Mesothelial cell of epicardium (in vitro differentiated cells): Measurements from ENCODE around the gene AFF3. TPM values are rescaled to one million over a fixed set of nuclear protein-coding genes. Genes with fewer than 3 reads are reported as not detected.

ENCODE experiments used
- DNase-seq, 2 experiments: peaks; one replicate each; pipeline ENCODE4 v3.0.0; 2021; ENCODE audit warnings: low spot score in 2 of 2; ENCODE audit not compliant: unreplicated experiment in 2 of 2
- H3K27ac Mint-ChIP-seq: 2 replicates; pipeline ENCODE4 v1.8.0; 2021; ENCODE audit warnings: mixed read lengths
- H3K27me3 Mint-ChIP-seq: 2 replicates; pipeline ENCODE4 v1.8.0; 2021; ENCODE audit warnings: low read depth, mixed read lengths
- H3K36me3 Mint-ChIP-seq: 2 replicates; pipeline ENCODE4 v1.8.0; 2021; ENCODE audit warnings: mixed read lengths
- H3K4me1 Mint-ChIP-seq: 2 replicates; pipeline ENCODE4 v1.8.0; 2021; ENCODE audit warnings: mixed read lengths
- H3K4me3 Mint-ChIP-seq: 2 replicates; pipeline ENCODE4 v1.8.0; 2021; ENCODE audit warnings: mild to moderate bottlenecking, moderate library complexity, mixed read lengths
- H3K9me3 Mint-ChIP-seq: 2 replicates; pipeline ENCODE4 v1.8.0; 2021; ENCODE audit warnings: mixed read lengths
- CTCF ChIP-seq: fragments of 200-600 bp; sonication (generic); IDR thresholded peaks from one replicate; pipeline ENCODE4 v1.5.0; 2021; ENCODE audit warnings: antibody characterized with exemption; ENCODE audit not compliant: unreplicated experiment
- total RNA-seq: library from RNA; stranded (reverse); gene quantifications from 3 replicates; pipeline ENCODE4 v1.2.1, GENCODE V29; 2021

Gene AFF3
- total RNA-seq, 1 donor from 2014 or later, result 14.4 TPM

GRCh38 chr2:100137318-100137717 is 5.1 kb downstream of the AFF3 start:
- Mint-ChIP-seq H3K4me3 (no peak overlapping the region), H3K27me3 (peaks cover 25% of the 10 kb centered on the region), H3K9me3 (no peaks in the 10 kb centered on the region), H3K36me3 (no peaks in the 10 kb centered on the region), H3K27ac (no peak overlapping the region), H3K4me1 (peaks cover 5% of the 10 kb centered on the region)
- TF ChIP-seq CTCF, result no peak
- DNase-seq, result no peak

- peaks cover 5% of the 10 kb centered on the region for H3K4me1 Mint-ChIP-seq
- TF ChIP-seq CTCF, result no peak
These were observed 6.1 kb downstream of the AFF3 start for GRCh38 chr2:100136310-100136709.

DNA sequence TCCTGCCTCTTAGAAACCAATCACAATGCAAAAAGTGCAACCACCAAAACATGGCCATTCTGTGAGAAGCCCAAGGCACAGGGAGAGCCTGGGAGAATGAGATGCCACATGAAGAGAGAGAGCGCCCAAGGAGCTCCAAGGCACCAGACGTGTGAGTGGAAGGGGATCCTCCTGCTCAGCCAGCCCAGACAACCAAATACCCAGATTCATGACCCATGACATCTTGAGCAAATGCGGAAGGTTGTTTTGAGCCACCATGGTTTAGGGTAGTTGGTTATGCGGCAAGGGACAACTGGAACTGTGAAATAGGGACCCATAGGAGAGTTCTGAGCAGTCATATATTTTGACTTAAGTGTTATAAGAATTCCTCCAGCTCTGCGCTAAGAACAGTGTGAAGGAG is 7.0 kb downstream of the AFF3 start:
- Mint-ChIP-seq H3K36me3 (no peaks in the 10 kb centered on the region), H3K27me3 (peaks cover 20% of the 10 kb centered on the region), H3K4me1 (peaks cover 5% of the 10 kb centered on the region), H3K9me3 (no peaks in the 10 kb centered on the region), H3K27ac (no peak overlapping the region), H3K4me3 (no peak overlapping the region)
- TF ChIP-seq CTCF, result no peak
- DNase-seq, result no peak

More at GRCh38 chr2:100136310-100136709, 6.1 kb downstream of the AFF3 start:
- Mint-ChIP-seq H3K4me3 (no peak overlapping the region), H3K27me3 (peaks cover 26% of the 10 kb centered on the region), H3K27ac (no peak overlapping the region), H3K9me3 (no peaks in the 10 kb centered on the region), H3K36me3 (no peaks in the 10 kb centered on the region)
- no peak for DNase-seq

DNA sequence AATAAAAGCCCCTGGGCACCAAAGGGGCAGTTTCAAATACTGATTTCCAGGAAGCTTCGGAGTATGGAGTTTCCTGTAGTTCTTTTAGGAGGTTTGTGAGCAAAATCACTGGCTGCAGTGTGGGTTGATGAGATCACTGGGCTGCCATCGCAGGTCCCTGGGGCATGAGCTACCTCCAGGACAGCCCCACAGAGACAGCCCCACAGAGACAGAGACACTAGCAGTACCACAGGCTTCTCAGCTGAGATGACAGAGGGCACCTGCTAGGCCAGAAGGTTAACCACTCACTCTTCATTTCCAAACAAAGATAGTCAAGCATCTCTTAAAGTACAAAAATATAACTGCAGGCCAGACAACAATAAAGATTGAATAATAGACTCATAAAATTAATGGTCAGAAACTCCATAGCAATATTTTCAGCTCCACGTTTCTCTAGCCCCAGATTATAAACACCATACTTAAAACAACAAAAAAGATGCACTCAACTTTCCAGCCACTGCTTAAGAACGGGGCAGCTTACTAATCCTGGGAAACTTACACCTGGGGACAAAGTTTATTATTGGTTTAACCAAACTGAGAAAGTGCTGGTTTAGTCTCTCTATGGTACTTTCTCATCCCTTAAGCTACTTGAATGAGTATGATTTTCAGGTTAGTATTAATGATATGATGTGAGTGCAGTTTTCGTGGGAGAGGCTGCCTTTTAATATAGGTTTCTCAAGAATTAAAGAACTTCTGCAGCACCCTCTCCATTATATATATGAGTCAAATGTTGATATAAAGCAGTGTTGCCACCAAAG is 11.6 kb downstream of the AFF3 start:
- Mint-ChIP-seq H3K4me1 (no peaks in the 10 kb centered on the region), H3K4me3 (no peak overlapping the region), H3K27me3 (peaks cover 6% of the 10 kb centered on the region), H3K27ac (no peak overlapping the region), H3K36me3 (no peaks in the 10 kb centered on the region), H3K9me3 (no peaks in the 10 kb centered on the region)
- no peak for DNase-seq
- TF ChIP-seq CTCF, result no peak

DNA sequence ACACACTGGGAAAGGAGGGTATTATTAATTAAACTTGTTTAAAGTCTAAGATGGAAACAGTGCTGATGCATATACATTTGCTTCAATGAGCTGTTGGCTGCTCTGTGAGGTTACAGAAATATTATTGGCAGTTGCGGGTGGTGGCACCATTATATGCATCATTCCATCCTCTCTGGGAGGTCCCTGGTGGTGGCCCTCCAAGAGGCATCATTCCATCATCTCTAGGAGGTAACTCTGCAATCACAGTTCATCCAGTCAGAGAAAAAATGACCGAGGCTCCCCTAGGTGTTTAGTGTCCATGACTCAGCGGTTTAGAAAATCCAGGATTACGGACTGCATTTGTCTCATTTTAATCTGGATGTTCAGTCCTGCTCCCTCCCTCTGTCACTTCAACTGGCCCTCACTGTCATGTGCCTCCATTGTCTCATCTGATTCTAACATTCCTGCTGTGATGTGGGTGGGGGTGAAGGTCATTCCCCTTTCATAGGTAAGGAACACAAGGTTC is 15.4 kb downstream of the AFF3 start:
- no peak overlapping the region for H3K4me3 Mint-ChIP-seq
- TF ChIP-seq CTCF, result no peak
- H3K9me3 Mint-ChIP-seq, result peaks cover 21% of the 10 kb centered on the region
- H3K4me1 Mint-ChIP-seq, result no peaks in the 10 kb centered on the region
- H3K27ac Mint-ChIP-seq, result no peak overlapping the region
- no peak for DNase-seq
- H3K36me3 Mint-ChIP-seq, result no peaks in the 10 kb centered on the region
- H3K27me3 Mint-ChIP-seq, result peaks cover 3% of the 10 kb centered on the region
